Activated CD8-positive, alpha-beta memory T cell treated with anti-CD3 and anti-CD28 coated beads, Interleukin-2, amount 10 ng/mL, durations not matched to agents 7 days and 5 days (primary cell): Measurements from ENCODE around the gene RNU5B-1. TPM values are rescaled to one million over a fixed set of nuclear protein-coding genes. Genes with fewer than 3 reads are reported as not detected.
"Not testable (repeated sequence)": the region's sequence is repeated elsewhere in the genome, so short reads cannot be mapped to it uniquely, and the experiment has no call there.

Source experiments
- ATAC-seq: fragments of 150-1000 bp; cut with Tn5 transposase; one replicate; pipeline ENCODE4 v1.10.0; 2021; ENCODE audit warnings: moderate library complexity
- CTCF ChIA-PET: fragments of 350-600 bp; sonication (Branson Sonifier 250); formaldehyde crosslinking; loops from one replicate; lab custom pipeline; 2021; ENCODE audit warnings: antibody characterized with exemption; lab: Charles Lee
- DNase-seq: peaks from one replicate; pipeline ENCODE4 v3.0.0-alpha.2; 2020
- H3K27ac Mint-ChIP-seq: one replicate; pipeline ENCODE4 v1.8.0; 2021; ENCODE audit warnings: mild to moderate bottlenecking, mixed read lengths
- H3K27me3 Mint-ChIP-seq: one replicate; pipeline ENCODE4 v1.8.0; 2021; ENCODE audit warnings: mixed read lengths
- H3K36me3 Mint-ChIP-seq: one replicate; pipeline ENCODE4 v1.8.0; 2021; ENCODE audit warnings: mild to moderate bottlenecking, mixed read lengths
- H3K4me1 Mint-ChIP-seq: one replicate; pipeline ENCODE4 v1.8.0; 2021; ENCODE audit warnings: mixed read lengths
- H3K4me3 Mint-ChIP-seq: one replicate; pipeline ENCODE4 v1.8.0; 2021; ENCODE audit warnings: mild to moderate bottlenecking, moderate library complexity, mixed read lengths
- H3K9me3 Mint-ChIP-seq: one replicate; pipeline ENCODE4 v1.8.0; 2022; ENCODE audit warnings: low read depth, mixed read lengths
- total RNA-seq, 2 experiments: library from RNA; stranded (reverse); gene quantifications; one replicate each; pipeline ENCODE4 v1.2.3, GENCODE V29; 2021

RNU5B-1 gene
- total RNA-seq = 10 to 100 TPM in 1 of 2 experiments, not detected in 1; 15.8 TPM

DNA sequence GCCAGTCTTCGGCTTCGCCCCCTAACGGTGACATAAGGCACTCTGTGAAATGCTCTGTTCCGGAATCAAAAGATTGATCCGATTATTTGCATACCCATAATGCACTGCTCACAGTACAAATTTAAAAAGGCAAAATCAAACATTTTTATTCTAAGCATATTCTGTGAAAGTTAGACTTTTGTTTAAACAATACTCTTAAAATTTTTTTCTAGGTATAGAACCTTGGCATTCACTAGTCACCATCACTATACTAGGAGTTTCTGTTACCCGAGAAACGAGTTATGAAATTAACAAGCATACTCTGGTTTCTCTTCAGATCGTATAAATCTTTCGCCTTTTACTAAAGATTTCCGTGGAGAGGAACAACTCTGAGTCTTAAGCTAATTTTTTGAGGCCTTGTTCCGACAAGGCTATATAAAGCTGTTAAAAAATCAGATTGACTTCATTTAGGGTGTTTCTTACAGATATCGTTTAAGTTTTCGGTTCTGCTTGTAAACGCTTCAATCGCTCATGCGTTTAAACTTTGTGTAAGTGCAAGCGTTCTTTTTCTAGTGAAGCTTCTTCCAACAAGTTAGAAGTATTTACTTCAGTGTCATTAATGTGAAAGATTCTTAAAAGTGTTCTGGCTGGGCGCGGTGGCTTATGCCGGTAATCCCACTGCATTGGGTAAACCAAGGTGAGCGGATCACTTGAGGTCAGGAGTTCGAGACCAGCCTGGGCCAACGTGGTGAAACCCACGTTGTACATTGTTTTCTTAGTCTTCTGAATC, at the start of gene RNU5B-1:
Gene RNU5B-1 (plus strand): TSS at position 297 of the 769 bp plus-strand sequence.
- Mint-ChIP-seq H3K4me1 (peaks cover 36% of the 10 kb centered on the region), H3K9me3 (no peaks in the 10 kb centered on the region), H3K27ac (peak within 1 kb of the TSS; percentile 97), H3K27me3 (peaks cover 6% of the 10 kb centered on the region), H3K4me3 (peak within 1 kb of the TSS; percentile 87), H3K36me3 (no peaks in the 10 kb centered on the region)
- DNase-seq (peak; percentile 90), ATAC-seq (peak; percentile 74)
- CTCF ChIA-PET = interaction anchor here (0.6 to 3.1 kb wide), 7 partner anchors 9 to 306 kb away, joined by 3 to 18 read pairs (median 4); partner anchors contain the start of genes CLPX, INTS14 and PARP16

DNA sequence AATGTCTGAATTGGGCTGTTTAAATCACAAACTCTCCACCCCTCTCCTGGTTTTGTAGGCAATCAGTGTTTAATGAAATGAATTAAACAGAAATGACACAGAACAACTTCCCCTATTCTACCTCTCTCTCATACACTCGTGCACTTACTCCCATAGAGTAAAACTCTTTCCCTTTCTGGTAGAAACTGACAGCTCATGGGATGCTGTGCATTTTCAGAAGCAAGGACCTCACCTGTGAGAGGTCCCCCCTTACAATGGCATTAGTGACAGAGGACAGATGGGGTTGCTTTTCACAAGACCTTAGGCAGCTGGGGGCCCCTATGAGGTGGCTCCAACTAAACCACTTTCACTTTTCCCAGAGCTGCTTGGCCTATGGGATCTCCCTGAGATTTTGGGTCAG, 49.7 kb upstream of the RNU5B-1 start:
- ATAC-seq = no peak
- no peaks in the 10 kb centered on the region for H3K27me3 Mint-ChIP-seq
- peaks cover 1% of the 10 kb centered on the region for H3K4me1 Mint-ChIP-seq
- H3K27ac Mint-ChIP-seq = no peak overlapping the region
- no peaks in the 10 kb centered on the region for H3K9me3 Mint-ChIP-seq
- H3K4me3 Mint-ChIP-seq = no peak overlapping the region
- DNase-seq = no peak
- H3K36me3 Mint-ChIP-seq = peaks cover 5% of the 10 kb centered on the region
- CTCF ChIA-PET = no interaction called here

DNA sequence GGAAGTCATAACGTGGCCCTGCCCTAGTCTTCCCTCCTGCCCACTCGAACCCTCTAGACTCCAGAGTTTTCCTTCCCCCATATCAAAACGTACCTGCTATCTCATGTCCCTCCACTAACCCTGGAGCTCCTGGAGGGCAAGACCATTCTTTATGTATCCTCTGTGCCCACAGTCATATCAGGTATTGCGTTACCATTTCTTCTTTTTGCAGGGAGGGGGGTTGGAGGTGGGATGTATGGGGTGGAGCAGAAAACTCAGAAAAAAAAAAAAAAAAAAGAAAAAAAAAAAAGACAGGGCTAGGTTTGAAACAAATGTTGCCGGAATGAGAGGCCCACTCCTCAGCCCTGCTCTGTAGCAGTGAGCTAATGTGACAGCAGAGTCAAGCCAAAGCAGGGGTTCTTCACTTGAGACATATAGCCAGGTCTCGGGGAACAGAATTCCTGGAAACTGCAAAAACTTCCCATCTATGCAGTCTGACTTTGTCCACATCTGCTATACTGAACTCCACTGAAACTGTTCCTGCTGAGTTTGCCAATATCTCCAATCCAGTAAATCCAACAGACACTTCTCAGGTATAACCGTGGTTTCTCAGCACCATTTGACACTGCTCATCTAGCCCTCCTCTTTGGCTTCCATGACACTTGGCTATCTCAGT, 48.9 kb upstream of the RNU5B-1 start:
- ATAC-seq = no peak
- DNase-seq = no peak
- Mint-ChIP-seq H3K27ac (no peak overlapping the region), H3K27me3 (no peaks in the 10 kb centered on the region), H3K4me3 (no peak overlapping the region), H3K4me1 (no peaks in the 10 kb centered on the region), H3K36me3 (peaks cover 9% of the 10 kb centered on the region), H3K9me3 (no peaks in the 10 kb centered on the region)
- CTCF ChIA-PET = no interaction called here

DNA sequence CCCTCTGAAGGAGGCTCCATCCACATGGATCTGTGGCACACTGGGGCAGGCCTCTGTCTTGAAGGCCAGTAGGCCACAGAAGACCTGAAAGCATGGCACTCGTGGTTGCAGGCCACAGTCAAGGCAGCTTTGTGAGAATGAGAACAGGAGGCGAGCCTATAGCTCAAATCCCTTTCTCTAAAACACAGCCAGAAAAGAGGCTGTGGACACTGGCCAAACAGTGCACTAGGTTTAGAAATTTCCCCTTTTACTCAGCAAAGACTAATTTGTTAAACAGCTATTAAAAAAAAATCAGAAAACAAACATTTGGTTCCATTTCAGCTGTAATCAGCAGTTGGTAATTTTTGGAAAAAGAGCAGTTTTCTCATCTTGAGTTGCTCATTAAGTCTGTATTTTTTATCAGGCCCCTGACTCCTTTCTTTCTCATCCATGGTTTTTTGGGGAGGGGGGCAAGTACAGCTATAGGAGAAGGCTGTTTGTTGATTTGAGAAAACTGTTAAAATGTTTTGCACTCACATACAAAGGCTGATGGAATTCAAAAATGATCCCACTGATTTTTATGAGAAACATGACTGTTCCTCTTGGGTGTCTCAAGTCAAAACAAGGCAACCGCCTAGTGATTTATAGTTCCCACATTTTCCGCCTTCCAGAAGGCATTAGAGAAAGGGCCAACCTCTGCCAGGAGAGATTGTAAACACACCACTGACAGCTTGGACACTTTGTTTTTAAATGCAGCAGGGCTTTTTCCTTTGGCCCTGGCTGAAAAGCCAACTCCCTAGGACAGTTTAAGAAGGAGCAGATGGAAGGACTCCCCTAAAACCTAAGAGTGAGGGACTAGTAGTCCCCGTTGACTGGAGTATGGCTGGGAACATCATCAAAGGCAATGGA, 45.9 kb upstream of the RNU5B-1 start:
- Mint-ChIP-seq H3K9me3 (no peaks in the 10 kb centered on the region), H3K36me3 (peaks cover 6% of the 10 kb centered on the region), H3K4me3 (no peak overlapping the region), H3K27me3 (no peaks in the 10 kb centered on the region), H3K4me1 (no peaks in the 10 kb centered on the region), H3K27ac (no peak overlapping the region)
- DNase-seq (no peak), ATAC-seq (no peak)
- CTCF ChIA-PET = interaction anchor here (1.3 kb wide), 1 partner anchor 147 kb away, joined by 4 read pairs; no protein-coding TSS in a partner anchor

DNA sequence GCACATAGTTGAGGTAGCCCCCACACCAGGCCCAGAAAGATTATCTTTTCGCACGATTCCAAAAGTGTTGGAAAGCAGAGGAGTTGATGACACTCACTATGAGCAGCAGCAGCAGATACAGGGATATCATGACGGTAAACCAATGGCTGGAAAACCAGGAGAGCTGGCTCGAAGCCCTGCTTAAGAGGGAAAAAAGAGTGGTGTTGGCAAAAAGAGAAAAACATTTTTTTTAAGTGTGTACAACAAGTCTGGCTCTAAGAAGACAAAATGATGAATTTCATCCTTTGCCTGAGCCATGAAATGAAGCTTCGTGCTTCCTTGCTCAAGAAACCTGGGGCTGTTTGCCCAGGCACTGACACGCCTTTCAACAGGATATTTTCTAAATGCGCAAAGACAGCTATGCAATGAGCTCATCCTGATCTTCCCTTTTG, 45.1 kb upstream of the RNU5B-1 start:
- no peak overlapping the region for H3K4me3 Mint-ChIP-seq
- ATAC-seq (no peak), DNase-seq (no peak)
- H3K9me3 Mint-ChIP-seq = no peaks in the 10 kb centered on the region
- H3K27ac Mint-ChIP-seq = no peak overlapping the region
- CTCF ChIA-PET = interaction anchor here (1.3 kb wide), 1 partner anchor 146 kb away, joined by 4 read pairs; no protein-coding TSS in a partner anchor
- H3K36me3 Mint-ChIP-seq = peaks cover 6% of the 10 kb centered on the region
- no peaks in the 10 kb centered on the region for H3K4me1 Mint-ChIP-seq
- H3K27me3 Mint-ChIP-seq = no peaks in the 10 kb centered on the region

DNA sequence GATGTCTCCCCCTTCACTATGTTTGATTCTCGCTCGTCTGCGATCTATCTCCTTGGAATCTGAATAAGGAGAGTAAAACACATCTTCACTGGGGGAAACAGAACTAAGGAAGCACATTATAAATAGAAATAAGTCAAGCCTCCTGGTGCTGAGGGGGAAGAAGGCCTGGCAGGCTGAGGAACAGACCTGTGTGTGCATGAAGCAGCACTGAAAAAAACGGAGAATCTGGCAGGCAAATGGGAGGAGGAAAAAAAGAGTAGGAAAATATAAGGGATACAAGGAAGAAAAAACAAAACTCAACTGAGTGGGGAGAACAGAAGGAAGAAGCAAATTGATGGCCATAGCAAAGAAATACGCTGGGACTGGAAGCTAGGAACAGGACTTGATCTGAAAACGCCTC, 43.5 kb upstream of the RNU5B-1 start:
- Mint-ChIP-seq H3K4me3 (no peak overlapping the region), H3K27me3 (no peaks in the 10 kb centered on the region), H3K4me1 (no peaks in the 10 kb centered on the region), H3K36me3 (peaks cover 6% of the 10 kb centered on the region), H3K27ac (no peak overlapping the region), H3K9me3 (no peaks in the 10 kb centered on the region)
- no peak for ATAC-seq
- CTCF ChIA-PET = no interaction called here
- no peak for DNase-seq

DNA sequence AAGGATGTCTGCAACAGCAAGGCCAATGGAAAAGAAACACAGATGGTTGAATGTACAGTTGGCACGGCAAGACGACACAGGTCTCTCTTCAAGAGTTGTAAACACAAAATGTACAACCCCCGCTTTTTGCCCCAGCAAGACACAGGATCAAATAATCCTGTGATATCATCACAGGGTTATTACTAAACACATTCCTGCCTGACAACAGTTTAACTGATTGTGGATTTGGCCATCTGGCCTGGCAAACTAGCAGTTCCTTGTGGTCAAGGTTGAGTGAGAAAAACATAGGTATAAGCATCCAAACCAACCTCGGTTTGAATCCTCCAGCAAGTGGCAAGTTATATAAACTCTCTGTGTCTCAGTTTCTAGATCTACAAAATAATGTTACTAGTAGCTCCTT, 41.2 kb upstream of the RNU5B-1 start:
- peaks cover 6% of the 10 kb centered on the region for H3K36me3 Mint-ChIP-seq
- no peak overlapping the region for H3K4me3 Mint-ChIP-seq
- no peaks in the 10 kb centered on the region for H3K9me3 Mint-ChIP-seq
- CTCF ChIA-PET = no interaction called here
- H3K4me1 Mint-ChIP-seq = no peaks in the 10 kb centered on the region
- ATAC-seq (no peak), DNase-seq (no peak)
- H3K27me3 Mint-ChIP-seq = no peaks in the 10 kb centered on the region
- H3K27ac Mint-ChIP-seq = no peak overlapping the region

DNA sequence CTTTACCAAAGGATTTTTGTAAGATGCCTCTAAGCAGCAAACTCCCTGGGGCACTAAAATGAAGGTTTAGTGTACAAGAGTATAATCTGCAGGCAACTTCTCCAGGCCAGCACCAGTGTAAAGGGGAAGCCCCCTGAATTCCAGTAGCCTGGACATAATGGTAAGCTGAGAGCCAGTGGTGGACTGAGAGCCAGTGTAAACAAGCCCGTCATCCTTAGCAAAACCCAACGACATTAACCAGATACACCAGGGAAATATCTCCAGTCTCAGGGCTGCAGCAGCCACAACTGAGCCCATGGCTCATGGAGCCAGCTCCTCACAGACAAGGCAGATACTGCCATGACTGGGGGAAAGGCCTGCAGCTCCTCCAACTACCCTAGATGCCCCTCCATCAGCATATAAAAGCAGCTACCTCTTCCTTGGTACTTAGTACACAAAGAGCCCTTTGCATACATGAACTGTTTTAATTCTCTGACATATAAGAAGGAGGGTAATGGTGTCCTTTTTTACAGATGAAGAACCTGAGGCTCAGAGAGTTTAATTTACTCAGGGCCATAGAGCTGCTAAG, 39.5 kb upstream of the RNU5B-1 start:
- H3K9me3 Mint-ChIP-seq = no peaks in the 10 kb centered on the region
- DNase-seq = no peak
- ATAC-seq = no peak
- no peak overlapping the region for H3K27ac Mint-ChIP-seq
- peaks cover 3% of the 10 kb centered on the region for H3K36me3 Mint-ChIP-seq
- no peaks in the 10 kb centered on the region for H3K4me1 Mint-ChIP-seq
- no peaks in the 10 kb centered on the region for H3K27me3 Mint-ChIP-seq
- H3K4me3 Mint-ChIP-seq = no peak overlapping the region
- CTCF ChIA-PET = interaction anchor here (0.8 to 1.5 kb wide), 2 partner anchors 33 to 54 kb away, joined by 3 to 4 read pairs; no protein-coding TSS in a partner anchor

DNA sequence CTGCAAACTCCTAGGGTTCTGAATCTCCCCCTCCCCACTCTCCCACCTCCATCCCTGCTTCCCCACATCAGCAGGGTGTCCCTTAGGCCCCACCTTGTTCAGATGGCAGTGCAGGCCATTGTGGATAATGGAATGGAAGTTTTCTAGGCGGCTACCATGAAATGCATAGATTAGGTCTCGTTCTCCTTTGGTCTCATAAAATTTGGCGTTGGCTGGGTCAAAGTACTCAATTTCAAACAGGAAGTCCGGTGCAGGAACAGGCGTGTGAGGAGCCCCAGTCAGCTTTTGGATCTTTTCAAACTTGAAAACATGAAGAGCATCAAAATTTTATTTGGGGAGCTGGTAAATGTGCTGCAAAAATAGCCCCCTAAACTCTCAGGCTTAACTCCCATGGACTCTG, 38.0 kb upstream of the RNU5B-1 start:
- no peak overlapping the region for H3K27ac Mint-ChIP-seq
- ATAC-seq = no peak
- H3K27me3 Mint-ChIP-seq = no peaks in the 10 kb centered on the region
- no peaks in the 10 kb centered on the region for H3K36me3 Mint-ChIP-seq
- no peak for DNase-seq
- H3K4me3 Mint-ChIP-seq = no peak overlapping the region
- no peaks in the 10 kb centered on the region for H3K4me1 Mint-ChIP-seq
- no peaks in the 10 kb centered on the region for H3K9me3 Mint-ChIP-seq
- CTCF ChIA-PET = interaction anchor here (1.5 kb wide), 1 partner anchor 52 kb away, joined by 4 read pairs; no protein-coding TSS in a partner anchor

DNA sequence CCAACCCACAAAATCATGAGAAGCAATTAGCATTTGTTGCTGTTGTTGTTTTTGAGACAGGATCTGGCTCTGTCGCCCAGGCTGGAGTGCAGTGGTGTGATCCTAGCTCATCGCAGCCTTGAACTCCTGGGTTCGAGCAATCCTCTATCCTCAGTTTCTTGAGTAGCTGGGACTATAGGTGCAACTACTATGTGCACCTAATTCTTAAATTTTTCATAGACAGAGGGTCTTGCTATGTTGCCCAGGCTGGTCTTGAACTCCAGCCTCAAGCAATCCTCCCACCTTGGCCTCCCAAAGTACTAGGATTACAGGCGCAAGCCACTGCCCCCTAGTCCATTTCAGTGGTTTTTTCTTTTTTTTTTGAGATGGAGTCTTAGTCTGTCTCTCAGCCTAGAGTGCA, 36.1 kb upstream of the RNU5B-1 start:
- Mint-ChIP-seq H3K27ac (no peak overlapping the region), H3K4me3 (no peak overlapping the region), H3K4me1 (no peaks in the 10 kb centered on the region), H3K36me3 (no peaks in the 10 kb centered on the region), H3K27me3 (no peaks in the 10 kb centered on the region), H3K9me3 (no peaks in the 10 kb centered on the region)
- ATAC-seq (no peak), DNase-seq (no peak)
- CTCF ChIA-PET = no interaction called here

DNA sequence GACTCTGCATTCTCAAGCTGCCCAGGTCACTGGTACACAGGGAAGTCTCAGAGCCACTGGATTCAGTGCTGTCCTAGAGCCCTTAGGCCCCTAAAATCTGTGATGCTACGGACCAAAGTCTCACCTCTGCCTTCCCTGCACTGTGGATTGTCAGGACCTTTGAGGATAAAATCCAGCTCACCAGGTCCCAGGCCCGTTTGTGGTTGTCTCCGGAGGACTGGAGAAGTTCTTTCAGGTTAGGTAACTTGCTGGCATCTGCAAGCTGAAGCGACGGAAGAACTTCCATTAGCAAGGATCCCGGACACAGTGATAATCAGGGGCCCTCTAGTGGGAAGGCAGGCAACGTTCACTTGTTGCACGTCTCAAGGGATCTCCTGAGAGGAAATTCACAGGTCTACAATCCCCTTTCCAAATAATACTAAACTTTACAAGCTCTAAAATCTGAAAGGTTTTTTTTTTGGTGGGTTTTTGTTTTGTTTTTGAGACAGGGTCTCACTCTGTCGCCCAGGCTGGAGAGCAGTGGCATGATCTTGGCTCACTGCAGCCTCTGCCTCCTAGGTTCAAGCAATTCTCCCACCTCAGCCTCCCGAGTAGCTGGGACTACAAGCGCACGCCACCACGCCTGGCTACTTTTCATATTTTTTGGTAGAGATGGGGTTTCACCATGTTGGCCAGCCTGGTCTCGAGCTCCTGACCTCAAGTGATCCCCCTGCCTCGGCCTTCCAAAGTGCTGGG, 33.5 kb upstream of the RNU5B-1 start:
- not testable (repeated sequence) for DNase-seq, ATAC-seq, H3K27me3 Mint-ChIP-seq, H3K36me3 Mint-ChIP-seq, H3K27ac Mint-ChIP-seq, H3K4me3 Mint-ChIP-seq, H3K9me3 Mint-ChIP-seq, H3K4me1 Mint-ChIP-seq
- CTCF ChIA-PET = interaction anchor here (0.8 to 3.7 kb wide), 4 partner anchors 13 to 237 kb away, joined by 3 to 13 read pairs (median 3); partner anchors contain the start of gene PARP16

DNA sequence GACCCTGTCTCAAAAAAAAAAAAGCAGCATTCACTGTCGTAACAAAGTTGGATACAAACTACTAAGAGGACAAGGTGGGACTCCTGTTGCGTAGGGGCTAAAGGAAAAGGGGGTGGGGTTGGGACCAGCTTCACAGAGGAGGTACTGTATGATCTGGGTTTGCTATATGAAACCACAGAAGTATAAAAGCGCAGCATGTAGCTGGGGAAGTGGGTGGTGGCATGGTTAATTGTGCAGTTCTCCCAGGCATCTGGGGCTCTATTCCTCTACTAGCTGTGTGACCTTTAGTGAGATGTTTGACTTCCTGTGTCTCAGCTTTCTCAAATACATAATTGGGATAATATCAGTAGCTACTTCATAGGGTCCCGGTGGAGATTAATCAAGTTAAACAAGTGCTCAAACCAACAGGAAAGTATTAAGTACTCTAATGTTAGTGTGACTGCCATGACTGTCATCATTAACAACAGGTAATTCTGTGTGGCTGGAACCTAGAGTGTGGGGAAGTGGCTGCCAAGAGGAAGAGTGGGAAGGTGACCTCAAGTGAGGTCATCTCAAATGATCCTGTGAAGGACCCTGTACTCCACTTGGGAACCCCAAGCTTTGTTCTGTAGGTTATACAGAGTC, 29.3 kb upstream of the RNU5B-1 start:
- DNase-seq (no peak), ATAC-seq (no peak)
- Mint-ChIP-seq H3K4me3 (no peak overlapping the region), H3K36me3 (peaks cover 3% of the 10 kb centered on the region), H3K27me3 (no peaks in the 10 kb centered on the region), H3K9me3 (no peaks in the 10 kb centered on the region), H3K4me1 (peaks cover 12% of the 10 kb centered on the region), H3K27ac (no peak overlapping the region)
- CTCF ChIA-PET = interaction anchor here (1.0 kb wide), 1 partner anchor 12 kb away, joined by 4 read pairs; the partner anchor contains the start of gene PARP16
